ENCODE results near the gene NPSR1. TPM values are rescaled to one million over a fixed set of nuclear protein-coding genes. Genes with fewer than 3 reads are reported as not detected.
"Not testable (repeated sequence)": the region's sequence is repeated elsewhere in the genome, so short reads cannot be mapped to it uniquely, and the experiment has no call there.

NPSR1 gene
- total RNA-seq, 4 donors from 2014 or later: not detected

GRCh38 chr7:34849163-34849960 lies 191.3 kb downstream of the NPSR1 start:
- no peak overlapping the region for H3K4me3 ChIP-seq
- DNase-seq (no peak), ATAC-seq (no peak)
- no peaks in the 10 kb centered on the region for H3K27me3 ChIP-seq
- in situ Hi-C loops (cut with MboI; ENCODE audit: low sequenced_read_pairs in 4 of 4) (no loop called here), intact Hi-C loops (cut with DNase I; ENCODE audit: low total_unique reads) (no loop called here)
- TF ChIP-seq POLR2A (IDR thresholded peaks at IDR 0.05): no peak
- no peak for TF ChIP-seq CTCF (IDR thresholded peaks at IDR 0.05 in 4 of 5, conservative IDR thresholded peaks at IDR 0.05 in 1 of 5)
- no peak overlapping the region for H3K27ac ChIP-seq
- no peaks in the 10 kb centered on the region for H3K36me3 ChIP-seq
- H3K9me3 ChIP-seq: no peaks in the 10 kb centered on the region
- H3K4me1 ChIP-seq: no peaks in the 10 kb centered on the region

- in situ Hi-C loops (cut with MboI; ENCODE audit: low sequenced_read_pairs in 4 of 4) (no loop called here), intact Hi-C loops (cut with DNase I; ENCODE audit: low total_unique reads) (no loop called here)
- Histone ChIP-seq H3K27me3 (no peaks in the 10 kb centered on the region), H3K4me1 (no peaks in the 10 kb centered on the region), H3K9me3 (no peaks in the 10 kb centered on the region), H3K36me3 (no peaks in the 10 kb centered on the region), H3K27ac (no peak overlapping the region), H3K4me3 (no peak overlapping the region)
- TF ChIP-seq CTCF (IDR thresholded peaks at IDR 0.05 in 4 of 5, conservative IDR thresholded peaks at IDR 0.05 in 1 of 5) (no peak), POLR2A (IDR thresholded peaks at IDR 0.05) (no peak)
- no peak for ATAC-seq
- DNase-seq: no peak
These were observed 192.0 kb downstream of the NPSR1 start for GRCh38 chr7:34849986-34850385.

- Histone ChIP-seq H3K36me3 (no peaks in the 10 kb centered on the region), H3K27me3 (no peaks in the 10 kb centered on the region), H3K4me1 (no peaks in the 10 kb centered on the region), H3K9me3 (no peaks in the 10 kb centered on the region), H3K27ac (no peak overlapping the region), H3K4me3 (no peak overlapping the region)
- intact Hi-C loops (cut with DNase I; ENCODE audit: low total_unique reads) (no loop called here), in situ Hi-C loops (cut with MboI; ENCODE audit: low sequenced_read_pairs in 4 of 4) (no loop called here)
- ATAC-seq (no peak), DNase-seq (no peak)
- TF ChIP-seq CTCF (IDR thresholded peaks at IDR 0.05 in 4 of 5, conservative IDR thresholded peaks at IDR 0.05 in 1 of 5): no peak
- TF ChIP-seq POLR2A (IDR thresholded peaks at IDR 0.05): no peak
These were observed 192.7 kb downstream of the NPSR1 start for GRCh38 chr7:34850681-34851080.

- intact Hi-C loops (cut with DNase I; ENCODE audit: low total_unique reads): no loop called here
- TF ChIP-seq POLR2A (IDR thresholded peaks at IDR 0.05): no peak
- TF ChIP-seq CTCF (IDR thresholded peaks at IDR 0.05 in 4 of 5, conservative IDR thresholded peaks at IDR 0.05 in 1 of 5): no peak
- Histone ChIP-seq H3K36me3 (no peaks in the 10 kb centered on the region), H3K4me1 (no peaks in the 10 kb centered on the region), H3K4me3 (no peak overlapping the region), H3K27me3 (no peaks in the 10 kb centered on the region), H3K9me3 (no peaks in the 10 kb centered on the region), H3K27ac (no peak overlapping the region)
- ATAC-seq (no peak), DNase-seq (no peak)
- in situ Hi-C loops (cut with MboI; ENCODE audit: low sequenced_read_pairs in 4 of 4): no loop called here
These were observed 193.4 kb downstream of the NPSR1 start for GRCh38 chr7:34851431-34851830.

- intact Hi-C loops (cut with DNase I; ENCODE audit: low total_unique reads); ATAC-seq; H3K4me1 ChIP-seq; H3K36me3 ChIP-seq; H3K27ac ChIP-seq; in situ Hi-C loops (cut with MboI; ENCODE audit: low sequenced_read_pairs in 4 of 4); H3K9me3 ChIP-seq; H3K4me3 ChIP-seq; H3K27me3 ChIP-seq; DNase-seq: not testable (repeated sequence)
These were observed 200.4 kb downstream of the NPSR1 start for GRCh38 chr7:34858444-34858843.

- DNase-seq; in situ Hi-C loops (cut with MboI; ENCODE audit: low sequenced_read_pairs in 4 of 4); H3K36me3 ChIP-seq; ATAC-seq; H3K27me3 ChIP-seq; intact Hi-C loops (cut with DNase I; ENCODE audit: low total_unique reads); H3K4me3 ChIP-seq; H3K4me1 ChIP-seq; H3K27ac ChIP-seq; H3K9me3 ChIP-seq: not testable (repeated sequence)
These were observed 201.3 kb downstream of the NPSR1 start for GRCh38 chr7:34859281-34859680.

- H3K27ac ChIP-seq; H3K9me3 ChIP-seq; intact Hi-C loops (cut with DNase I; ENCODE audit: low total_unique reads); H3K4me3 ChIP-seq; ATAC-seq; H3K27me3 ChIP-seq; H3K4me1 ChIP-seq; H3K36me3 ChIP-seq; in situ Hi-C loops (cut with MboI; ENCODE audit: low sequenced_read_pairs in 4 of 4); DNase-seq: not testable (repeated sequence)
These were observed 208.2 kb downstream of the NPSR1 start for GRCh38 chr7:34866222-34866621.

GRCh38 chr7:34867341-34867740 lies 209.3 kb downstream of the NPSR1 start:
- intact Hi-C loops (cut with DNase I; ENCODE audit: low total_unique reads); H3K9me3 ChIP-seq; H3K4me1 ChIP-seq; H3K27me3 ChIP-seq; DNase-seq; H3K27ac ChIP-seq; in situ Hi-C loops (cut with MboI; ENCODE audit: low sequenced_read_pairs in 4 of 4); H3K4me3 ChIP-seq; H3K36me3 ChIP-seq: not testable (repeated sequence)
- peak; percentile 42 to 46 for ATAC-seq
